CD14-positive monocyte (primary cell): ENCODE measurements around the gene PDE11A. TPM values are rescaled to one million over a fixed set of nuclear protein-coding genes. Genes with fewer than 3 reads are reported as not detected.

Source experiments
- DNase-seq, 3 donors: peaks; one replicate each; pipeline ENCODE4 v3.0.0-alpha.2; 2011 to 2022
- H2AFZ ChIP-seq: 2 replicates; pipeline ENCODE4 v1.6.0; 2012; ENCODE audit warnings: mild to moderate bottlenecking, low read depth, low read length, inconsistent platforms; ENCODE audit not compliant: insufficient read depth, poor library complexity, severe bottlenecking
- H3K27ac ChIP-seq, 2 donors: 1 replicate in 1 of 2; 2 replicates in 1 of 2; pipeline ENCODE4 v1.5.1; 2012 to 2013; ENCODE audit warnings: low read length in 2 of 2, control low read depth in 1 of 2, inconsistent platforms in 1 of 2, low read depth in 1 of 2, mild to moderate bottlenecking in 1 of 2
- H3K27me3 ChIP-seq, 2 donors: one replicate each; pipeline versions ENCODE4 v1.6.0 to v1.6.1; 2011 to 2013; ENCODE audit warnings: low read length in 2 of 2; ENCODE audit not compliant: control insufficient read depth in 2 of 2, insufficient read depth in 2 of 2
- H3K36me3 ChIP-seq, 2 donors: replicated peaks in 1 of 2; 1 replicate in 1 of 2; 2 replicates in 1 of 2; pipeline versions ENCODE4 v1.5.1 to v1.6.1; 2012 to 2013; ENCODE audit warnings: low read length in 2 of 2, control low read depth in 1 of 2, inconsistent platforms in 1 of 2, mild to moderate bottlenecking in 1 of 2; ENCODE audit not compliant: insufficient read depth in 2 of 2, control insufficient read depth in 1 of 2
- H3K4me1 ChIP-seq, 2 donors: 1 replicate in 1 of 2; 2 replicates in 1 of 2; pipeline versions ENCODE4 v1.5.1 to v1.6.1; 2012 to 2013; ENCODE audit warnings: low read length in 2 of 2, control low read depth in 1 of 2, inconsistent platforms in 1 of 2, mild to moderate bottlenecking in 1 of 2, moderate library complexity in 1 of 2; ENCODE audit not compliant: insufficient read depth in 2 of 2, control insufficient read depth in 1 of 2
- H3K4me2 ChIP-seq: replicated peaks from 2 replicates; pipeline ENCODE3; 2012; ENCODE audit warnings: low read length, moderate library complexity, mild to moderate bottlenecking; ENCODE audit not compliant: poor library complexity, severe bottlenecking; ENCODE audit errors: extremely low read depth
- H3K4me3 ChIP-seq, 3 experiments: fragments of 200-600 bp in 1 of 3; sonication (generic) in 1 of 3; replicated peaks in 1 of 3; 1 replicate in 2 of 3; 2 replicates in 1 of 3; pipeline ENCODE4 v1.5.1; 2011 to 2013; ENCODE audit warnings: low read length in 3 of 3, mild to moderate bottlenecking in 3 of 3, control low read depth in 2 of 3, low read depth in 2 of 3, inconsistent platforms in 1 of 3, moderate library complexity in 1 of 3
- H3K79me2 ChIP-seq: 2 replicates; pipeline ENCODE4 v1.6.0; 2012; ENCODE audit warnings: mild to moderate bottlenecking, control low read depth, inconsistent platforms, low read length, moderate library complexity; ENCODE audit not compliant: insufficient read depth
- H3K9ac ChIP-seq: 2 replicates; pipeline ENCODE4 v1.6.0; 2017; ENCODE audit warnings: low read length, mild to moderate bottlenecking; ENCODE audit not compliant: insufficient read depth, poor library complexity, severe bottlenecking
- H3K9me3 ChIP-seq, 2 donors: replicated peaks in 1 of 2; 1 replicate in 1 of 2; 2 replicates in 1 of 2; pipeline versions ENCODE4 v1.5.1 to v1.6.1; 2012 to 2013; ENCODE audit warnings: low read length in 2 of 2, control low read depth in 1 of 2; ENCODE audit not compliant: control insufficient read depth in 1 of 2, insufficient read depth in 1 of 2
- H4K20me1 ChIP-seq: 2 replicates; pipeline ENCODE4 v1.6.0; 2012; ENCODE audit warnings: mild to moderate bottlenecking, low read length, control low read depth, moderate library complexity; ENCODE audit not compliant: insufficient read depth
- H3K27ac Mint-ChIP-seq, 7 donors: one replicate each; pipeline ENCODE4 v1.8.0; 2020; ENCODE audit warnings: mild to moderate bottlenecking in 7 of 7, mixed read lengths in 7 of 7, moderate library complexity in 6 of 7, inconsistent platforms in 2 of 7
- H3K27me3 Mint-ChIP-seq, 3 donors: one replicate each; pipeline ENCODE4 v1.8.0; 2021 to 2022; ENCODE audit warnings: low read depth in 3 of 3, mild to moderate bottlenecking in 3 of 3, mixed read lengths in 3 of 3, moderate library complexity in 3 of 3, inconsistent platforms in 1 of 3
- H3K36me3 Mint-ChIP-seq, 2 donors: one replicate each; pipeline ENCODE4 v1.8.0; 2020; ENCODE audit warnings: mixed read lengths in 2 of 2, inconsistent platforms in 1 of 2, mild to moderate bottlenecking in 1 of 2
- H3K4me1 Mint-ChIP-seq: one replicate; pipeline ENCODE4 v1.8.0; 2020; ENCODE audit warnings: mild to moderate bottlenecking, mixed read lengths
- H3K4me3 Mint-ChIP-seq, 2 donors: one replicate each; pipeline ENCODE4 v1.8.0; 2020; ENCODE audit warnings: mild to moderate bottlenecking in 2 of 2, mixed read lengths in 2 of 2, moderate library complexity in 1 of 2
- H3K9me3 Mint-ChIP-seq, 7 donors: one replicate each; pipeline ENCODE4 v1.8.0; 2020 to 2022; ENCODE audit warnings: mixed read lengths in 7 of 7, mild to moderate bottlenecking in 6 of 7, moderate library complexity in 6 of 7, inconsistent platforms in 2 of 7
- CTCF ChIP-seq: fragments of 200-600 bp; IDR thresholded peaks from one replicate; pipeline ENCODE4 v1.8.0; 2022; ENCODE audit warnings: antibody characterized with exemption, mild to moderate bottlenecking
- WGBS: methylation state at CpG from one replicate; pipeline ENCODE4 v1.1.5; 2013; ENCODE audit warnings: missing lambda C conversion rate; ENCODE audit not compliant: insufficient coverage; 5-methylcytosine and 5-hydroxymethylcytosine counted together
- intact Hi-C, 2 donors: fragments of 100-400 bp; cut with micrococcal nuclease; formaldehyde crosslinking; loops; one replicate each; pipeline versions ENCODE4 v1.15.0 to v1.15.1; 2023
- polyA plus RNA-seq, 3 donors: library from polyadenylated mRNA; depleted of rRNA in 1 of 3; unstranded in 2 of 3; stranded (reverse) in 1 of 3; fragments of 300-500 nt in 2 of 3; fragments of >200 nt in 1 of 3; fragmentation: Illumina TruSeq in 2 of 3; gene quantifications; 1 replicate in 2 of 3; 2 replicates in 1 of 3; pipeline ENCODE4 v1.2.3, GENCODE V29; 2012 to 2021

Gene PDE11A
- polyA plus RNA-seq, 3 donors = not detected

- no peak for DNase-seq
- H3K4me2 ChIP-seq = no peak overlapping the region
- no peak overlapping the region for H3K27ac ChIP-seq
- H4K20me1 ChIP-seq = no peaks in the 10 kb centered on the region
- no peak overlapping the region for H2AFZ ChIP-seq
- H3K27me3 ChIP-seq = no peaks in the 10 kb centered on the region
- 100% methylated on average over 1 of the region's 2 CpGs for WGBS
- H3K9me3 ChIP-seq = no peaks in the 10 kb centered on the region
- no peak overlapping the region for H3K27ac Mint-ChIP-seq
- no peaks in the 10 kb centered on the region for H3K79me2 ChIP-seq
- no peaks in the 10 kb centered on the region for H3K4me1 Mint-ChIP-seq
- no peaks in the 10 kb centered on the region for H3K36me3 ChIP-seq
- no peak overlapping the region for H3K4me3 ChIP-seq
- no peak overlapping the region for H3K4me3 Mint-ChIP-seq
- no peaks in the 10 kb centered on the region for H3K4me1 ChIP-seq
- no peak overlapping the region for H3K9ac ChIP-seq
- intact Hi-C loops = no loop called here
- no peak for TF ChIP-seq CTCF
- peaks cover 0 to 6% (median 2%) of the 10 kb centered on the region in 7 donors for H3K9me3 Mint-ChIP-seq
- no peaks in the 10 kb centered on the region for H3K27me3 Mint-ChIP-seq
- no peaks in the 10 kb centered on the region for H3K36me3 Mint-ChIP-seq
Observed at GRCh38 chr2:177599956-177600355, 472.6 kb downstream of the PDE11A start.

DNA sequence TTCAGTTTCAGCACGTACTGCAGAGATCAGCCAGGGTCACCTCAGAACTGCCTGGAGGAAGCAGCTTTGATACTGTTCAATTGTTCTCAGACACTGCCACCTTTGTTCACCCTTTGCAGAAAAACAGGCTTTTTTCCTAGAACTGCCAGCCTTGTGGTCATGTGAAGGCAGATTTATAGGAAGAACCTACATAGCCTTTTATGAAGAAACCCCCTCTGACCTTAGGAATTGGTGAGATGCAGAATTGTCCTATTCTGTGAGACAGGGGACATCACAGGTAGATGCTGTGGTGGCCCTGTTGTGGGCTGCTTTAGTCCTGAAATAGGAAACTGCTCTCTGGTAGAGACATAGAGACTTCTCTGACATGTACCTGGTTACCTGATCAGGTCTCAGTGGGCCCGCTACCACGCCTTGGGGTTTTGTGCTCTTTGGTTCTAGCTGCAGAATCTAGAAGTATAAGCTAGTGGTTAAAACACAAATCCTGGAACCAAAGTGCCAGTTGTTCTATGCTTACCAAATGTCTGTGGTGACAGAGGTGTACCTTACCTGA lies 473.4 kb downstream of the PDE11A start:
- Histone ChIP-seq H3K4me1 (no peaks in the 10 kb centered on the region), H3K27ac (no peak overlapping the region), H3K79me2 (no peaks in the 10 kb centered on the region), H3K9me3 (no peaks in the 10 kb centered on the region), H3K27me3 (no peaks in the 10 kb centered on the region), H3K4me2 (no peak overlapping the region), H2AFZ (no peak overlapping the region), H3K4me3 (no peak overlapping the region), H3K36me3 (no peaks in the 10 kb centered on the region), H4K20me1 (no peaks in the 10 kb centered on the region), H3K9ac (no peak overlapping the region)
- Mint-ChIP-seq H3K4me1 (no peaks in the 10 kb centered on the region), H3K36me3 (no peaks in the 10 kb centered on the region), H3K9me3 (peaks cover 0 to 6% (median 2%) of the 10 kb centered on the region in 7 donors), H3K4me3 (no peak overlapping the region), H3K27ac (no peak overlapping the region), H3K27me3 (no peaks in the 10 kb centered on the region)
- no peak for DNase-seq
- intact Hi-C loops = no loop called here
- WGBS = 29% methylated on average over 1 of the region's 3 CpGs
- no peak for TF ChIP-seq CTCF
